HUES64 (cell line): Measurements from ENCODE around the gene SLC35G4.

Source experiments
- H3K27ac ChIP-seq: 2 replicates; pipeline ENCODE4 v1.7.0; 2013; ENCODE audit warnings: low read depth, low read length, inconsistent platforms
- H3K27me3 ChIP-seq: 2 replicates; pipeline ENCODE4 v1.6.1; 2013; ENCODE audit warnings: mild to moderate bottlenecking, low read length; ENCODE audit not compliant: insufficient read depth
- H3K36me3 ChIP-seq: 2 replicates; pipeline ENCODE4 v1.6.1; 2013; ENCODE audit warnings: mild to moderate bottlenecking, low read length; ENCODE audit not compliant: insufficient read depth
- H3K4me1 ChIP-seq: 2 replicates; pipeline ENCODE4 v1.6.1; 2013; ENCODE audit warnings: mild to moderate bottlenecking, low read length, moderate library complexity; ENCODE audit not compliant: insufficient read depth
- H3K4me3 ChIP-seq: 2 replicates; pipeline ENCODE4 v1.5.1; 2013; ENCODE audit warnings: mild to moderate bottlenecking, low read length, moderate library complexity
- H3K9ac ChIP-seq: 2 replicates; pipeline ENCODE4 v1.6.1; 2013; ENCODE audit warnings: mild to moderate bottlenecking, low read depth, low read length
- H3K9me3 ChIP-seq: 2 replicates; pipeline ENCODE4 v1.6.1; 2013; ENCODE audit warnings: low read depth, low read length; ENCODE audit not compliant: insufficient read depth
- WGBS: fragments of 150-250, 120-280 bp; methylation state at CpG from one replicate; pipeline ENCODE4 v1.1.7; 2013; ENCODE audit warnings: missing lambda C conversion rate; 5-methylcytosine and 5-hydroxymethylcytosine counted together

Gene SLC35G4

GRCh38 chr18:11658019-11658418 is 48.6 kb downstream of the SLC35G4 start:
- peaks cover 11% of the 10 kb centered on the region for H3K27me3 ChIP-seq
- WGBS: 93% methylated on average over 5 of the region's 5 CpGs

GRCh38 chr18:11658989-11659388 is 49.6 kb downstream of the SLC35G4 start:
- WGBS: 92% methylated on average over 6 of the region's 6 CpGs
- H3K36me3 ChIP-seq: no peaks in the 10 kb centered on the region
- H3K27me3 ChIP-seq: peaks cover 11% of the 10 kb centered on the region
- no peak overlapping the region for H3K4me3 ChIP-seq
- no peaks in the 10 kb centered on the region; the same call in 1 of the 2 replicates for H3K9me3 ChIP-seq
- no peaks in the 10 kb centered on the region; the same call in 1 of the 2 replicates for H3K4me1 ChIP-seq
- H3K27ac ChIP-seq: no peak overlapping the region
- H3K9ac ChIP-seq: no peak overlapping the region

More at GRCh38 chr18:11658019-11658418, 48.6 kb downstream of the SLC35G4 start:
- Histone ChIP-seq H3K27ac (no peak overlapping the region), H3K4me3 (no peak overlapping the region), H3K4me1 (no peaks in the 10 kb centered on the region; the same call in 1 of the 2 replicates), H3K36me3 (no peaks in the 10 kb centered on the region), H3K9ac (no peak overlapping the region), H3K9me3 (no peaks in the 10 kb centered on the region; the same call in 1 of the 2 replicates)
